ENCODE data around the gene RAB3GAP1.
A peak's percentile ranks its signal among the peaks of the same experiment; 100 is the strongest.
"Not testable (repeated sequence)": the region's sequence is repeated elsewhere in the genome, so short reads cannot be mapped to it uniquely, and the experiment has no call there.

Gene RAB3GAP1

DNA sequence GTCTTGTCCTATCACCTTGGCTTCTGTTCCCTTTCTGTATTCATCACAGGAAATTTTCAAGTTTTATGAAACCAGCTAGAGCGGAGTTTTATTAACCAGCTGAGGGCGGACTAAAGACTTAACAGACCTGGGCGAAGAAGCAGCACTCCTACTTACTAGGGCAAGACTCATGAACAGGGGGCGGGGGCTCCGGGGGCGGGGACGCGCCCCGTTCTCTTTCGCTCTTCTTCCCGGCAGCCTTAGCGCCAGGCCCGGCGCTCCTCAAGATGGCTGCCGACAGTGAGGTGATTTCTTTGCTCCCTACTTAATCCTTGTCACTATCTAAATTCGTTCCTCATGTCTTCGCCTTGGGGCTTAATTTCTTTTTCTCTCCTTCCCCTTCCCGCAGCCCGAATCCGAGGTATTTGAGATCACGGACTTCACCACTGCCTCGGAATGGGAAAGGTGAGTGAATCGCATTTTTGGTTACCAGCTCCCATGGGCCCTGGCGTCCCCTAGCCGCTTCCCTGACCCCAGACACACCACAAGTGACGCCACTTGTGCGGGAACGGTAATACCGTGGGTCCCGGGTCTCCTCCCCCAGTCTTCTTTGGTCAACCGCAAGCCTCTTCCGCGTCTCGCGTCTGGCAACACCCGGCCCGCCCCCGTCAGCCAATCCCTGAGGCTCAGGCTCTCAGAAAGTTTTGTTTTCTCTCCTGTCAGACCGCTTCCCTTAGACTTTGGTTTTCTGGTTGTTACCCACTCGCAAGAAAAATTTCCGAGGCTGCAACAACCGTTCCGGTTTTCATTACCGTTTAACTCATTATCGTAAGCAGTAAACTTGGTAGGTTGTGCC, at the start of gene RAB3GAP1:
RAB3GAP1 (plus strand) TSS at position 251 of the 835 bp plus-strand sequence; CDS start at position 267, 16 bp downstream.
- peak; percentile 91 for DNase-seq (ENCODE audit: low spot score)

DNA sequence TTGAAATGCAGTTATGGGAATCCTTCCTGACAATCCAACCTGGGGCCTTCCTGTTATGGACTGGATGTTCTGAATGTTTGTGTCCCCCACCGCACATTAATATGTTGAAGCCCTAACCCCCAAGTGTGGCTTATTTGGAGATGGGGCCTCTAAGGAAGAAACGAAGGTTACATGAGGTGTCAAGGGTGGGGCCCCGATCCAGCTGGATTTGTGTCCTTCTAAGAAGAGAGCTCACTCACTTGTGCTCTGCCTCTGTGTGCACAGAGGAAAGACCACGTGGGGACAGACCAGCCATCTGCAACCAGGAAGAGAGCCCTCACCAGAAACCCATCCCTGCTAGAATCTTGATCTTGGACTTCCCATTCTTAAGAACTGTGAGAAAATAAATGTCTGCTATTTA, 49.3 kb upstream of the RAB3GAP1 start:
- no peak for DNase-seq (ENCODE audit: low spot score)

- DNase-seq (ENCODE audit: low spot score) = peak; percentile 87
Observed at GRCh38 chr2:135004005-135004746, 47.9 kb upstream of the RAB3GAP1 start.

DNA sequence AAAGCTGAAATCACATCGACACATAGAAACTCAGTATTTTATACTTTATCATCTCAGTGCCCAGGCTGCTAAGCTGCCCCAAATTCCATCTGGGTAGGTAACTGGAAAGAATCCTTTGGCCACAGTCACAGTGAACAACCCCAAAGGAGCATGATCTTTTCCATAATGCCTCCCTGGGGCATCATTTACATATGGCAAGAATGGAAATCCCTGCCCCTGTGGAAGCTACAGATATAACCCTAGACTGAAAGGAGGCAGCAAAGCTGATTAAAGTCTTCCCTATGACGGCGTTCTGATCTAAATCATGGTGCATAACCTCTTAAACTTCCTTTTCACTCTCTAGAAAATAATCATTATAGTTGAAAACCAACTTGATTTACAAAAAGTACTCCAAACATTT, 46.3 kb upstream of the RAB3GAP1 start:
- no peak for DNase-seq (ENCODE audit: low spot score)

GRCh38 chr2:135009339-135009738, 42.8 kb upstream of the RAB3GAP1 start:
- DNase-seq (ENCODE audit: low spot score) = no peak

DNA sequence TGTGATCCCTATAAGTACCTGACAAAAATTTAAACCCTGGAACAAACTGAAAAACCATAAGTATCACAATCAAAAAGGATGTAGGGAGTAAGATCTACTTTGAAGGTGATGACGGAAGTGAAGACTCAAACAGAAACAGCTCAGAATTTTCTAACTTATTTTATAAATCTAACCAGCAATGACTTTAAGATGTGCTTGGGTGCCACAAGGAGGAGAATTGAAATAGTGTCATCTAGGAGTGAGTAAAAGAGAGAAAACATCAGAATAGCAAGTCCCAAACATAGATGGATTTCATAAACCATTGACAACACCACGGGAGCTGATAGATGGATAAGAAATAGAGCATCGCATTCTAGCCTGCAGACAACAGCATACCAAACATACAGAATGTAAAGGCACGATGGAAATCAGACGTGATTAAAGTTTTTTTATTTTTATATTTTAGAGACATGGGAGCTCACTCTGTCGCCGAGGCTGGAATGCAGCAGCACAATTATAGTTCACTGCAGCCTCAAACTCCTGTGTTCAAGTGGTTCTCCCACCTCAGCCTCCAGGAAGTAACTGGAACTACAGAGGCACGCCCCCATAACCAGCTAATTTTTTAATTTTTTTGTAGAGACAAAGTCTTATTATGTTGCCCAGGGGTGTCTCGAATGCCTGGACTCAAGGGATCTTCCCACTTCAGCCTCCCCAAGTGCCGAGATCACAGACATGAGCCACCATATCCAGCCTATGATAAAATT, 41.7 kb upstream of the RAB3GAP1 start:
- DNase-seq (ENCODE audit: low spot score) = no peak

DNA sequence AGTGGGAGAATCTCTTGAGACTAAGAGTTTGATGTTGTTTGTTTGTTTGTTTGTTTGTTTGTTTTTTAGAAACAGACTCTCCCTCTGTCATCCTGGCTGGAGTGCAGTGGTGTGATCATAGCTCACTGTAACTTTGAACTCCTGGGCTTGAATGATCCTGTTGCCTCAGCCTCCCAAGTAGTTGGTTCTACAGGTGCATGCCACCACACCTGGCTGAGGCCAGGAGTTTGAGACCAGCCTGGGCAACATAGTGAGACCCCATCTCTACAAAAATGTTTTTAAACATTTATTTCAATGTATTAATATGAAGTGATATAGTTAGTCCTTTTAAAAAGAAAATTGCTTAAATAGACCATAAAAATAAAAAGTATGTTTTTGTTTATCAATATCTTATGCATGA, 40.5 kb upstream of the RAB3GAP1 start:
- DNase-seq (ENCODE audit: low spot score) = no peak

GRCh38 chr2:135021618-135022017, 30.5 kb upstream of the RAB3GAP1 start:
- DNase-seq (ENCODE audit: low spot score) = no peak

GRCh38 chr2:135022952-135023880, 28.9 kb upstream of the RAB3GAP1 start:
- no peak for DNase-seq (ENCODE audit: low spot score)

GRCh38 chr2:135023886-135024485, 28.1 kb upstream of the RAB3GAP1 start:
- DNase-seq (ENCODE audit: low spot score) = no peak

DNA sequence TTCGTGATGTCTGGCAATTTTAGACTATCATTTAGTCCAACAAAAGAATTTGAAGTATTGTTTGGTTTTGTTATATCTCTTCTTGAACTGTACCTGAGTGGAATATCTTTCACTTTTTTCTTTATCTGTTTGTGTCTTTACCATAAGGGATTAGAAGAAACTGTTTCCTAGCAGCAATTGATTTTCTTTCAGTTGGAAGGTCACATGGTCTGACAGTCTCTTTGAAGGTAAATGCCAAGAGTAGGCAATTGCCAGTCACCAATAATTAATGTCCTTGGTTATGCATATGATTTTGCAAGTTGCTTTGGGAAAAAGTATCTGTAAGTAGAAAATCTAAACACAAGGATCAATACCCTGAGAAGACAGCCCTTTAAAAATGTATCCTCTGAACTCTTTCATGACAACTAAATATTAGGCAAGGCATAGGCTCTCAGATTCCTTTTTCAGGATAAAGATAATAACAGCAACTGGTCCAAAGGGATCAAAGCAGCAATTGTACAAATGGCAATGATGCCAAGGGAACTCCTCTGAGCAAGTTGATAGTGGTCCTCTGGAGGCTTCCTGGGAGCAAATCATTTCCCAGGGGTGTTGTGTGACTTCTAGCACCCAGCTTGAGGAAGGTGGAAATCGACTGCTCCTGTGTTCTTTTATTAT, 22.5 kb upstream of the RAB3GAP1 start:
- no peak for DNase-seq (ENCODE audit: low spot score)

DNA sequence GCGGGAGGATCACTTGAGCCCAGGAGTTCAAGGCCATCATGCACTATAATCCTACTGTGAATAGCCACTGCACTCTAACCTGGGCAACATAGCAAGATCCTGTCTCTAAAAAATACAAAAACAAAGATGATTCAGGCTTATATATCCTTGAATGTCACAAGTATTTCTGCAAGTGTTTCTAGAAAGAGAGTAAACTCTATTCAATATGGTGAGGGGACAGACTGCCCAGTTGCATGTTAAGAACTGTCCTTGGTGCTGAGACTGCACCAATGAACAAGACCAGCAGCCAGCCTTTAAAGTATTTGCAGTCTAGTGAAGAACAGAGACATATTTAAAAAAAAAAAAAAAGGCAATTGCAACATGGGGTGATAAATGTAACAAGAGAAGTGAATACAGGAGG, 21.3 kb upstream of the RAB3GAP1 start:
- DNase-seq (ENCODE audit: low spot score) = peak; percentile 50

- DNase-seq (ENCODE audit: low spot score) = not testable (repeated sequence)
Observed at GRCh38 chr2:135033216-135033615, 18.9 kb upstream of the RAB3GAP1 start.

DNA sequence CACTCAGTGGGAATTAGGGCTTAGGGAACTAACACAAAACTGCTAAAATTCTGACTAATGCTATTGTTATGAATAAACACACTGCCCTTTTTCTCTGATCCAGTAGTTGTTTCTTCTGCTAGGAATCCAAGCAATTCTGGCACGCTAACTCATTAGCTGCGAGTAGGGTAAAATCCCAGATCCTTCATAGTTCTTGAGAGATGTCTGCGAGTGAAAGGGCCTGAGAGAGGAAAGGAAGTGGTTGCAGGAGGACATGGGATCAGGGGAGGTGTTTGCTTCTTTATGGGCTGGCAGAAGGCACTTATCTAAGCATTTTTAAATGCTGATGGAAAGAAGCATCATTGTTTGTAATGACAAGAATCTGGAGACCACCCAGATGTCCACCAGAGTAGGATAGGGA, 14.3 kb upstream of the RAB3GAP1 start:
- DNase-seq (ENCODE audit: low spot score) = no peak

- no peak for DNase-seq (ENCODE audit: low spot score)
Observed at GRCh38 chr2:135043345-135043744, 8.7 kb upstream of the RAB3GAP1 start.

DNA sequence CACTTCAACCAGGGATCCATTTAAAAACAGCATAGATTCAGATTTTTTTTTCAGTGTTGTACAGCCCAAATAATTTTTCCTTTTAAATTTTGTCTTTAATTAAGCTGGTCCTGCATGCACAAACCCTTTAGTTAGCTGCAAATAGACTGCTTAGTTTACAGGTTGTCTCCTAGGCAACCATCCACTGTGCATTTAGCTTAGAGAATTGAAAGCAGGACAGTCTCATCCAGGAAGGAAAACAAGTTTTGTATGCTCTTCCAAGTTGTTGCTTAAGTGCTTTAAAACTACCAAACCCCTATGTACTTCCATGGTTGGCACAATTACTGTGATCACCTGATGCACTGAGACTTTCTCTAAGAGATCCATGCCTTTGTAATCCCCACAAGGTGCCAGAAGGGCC, 4.8 kb upstream of the RAB3GAP1 start, which contains the start of gene MAP3K19:
MAP3K19 (minus strand) TSS at position 148 of the 400 bp plus-strand sequence. CDS start 22,800 bp downstream, outside the sequence.
- no peak for DNase-seq (ENCODE audit: low spot score)

GRCh38 chr2:135048122-135048521, 4.0 kb upstream of the RAB3GAP1 start:
- no peak for DNase-seq (ENCODE audit: low spot score)

DNA sequence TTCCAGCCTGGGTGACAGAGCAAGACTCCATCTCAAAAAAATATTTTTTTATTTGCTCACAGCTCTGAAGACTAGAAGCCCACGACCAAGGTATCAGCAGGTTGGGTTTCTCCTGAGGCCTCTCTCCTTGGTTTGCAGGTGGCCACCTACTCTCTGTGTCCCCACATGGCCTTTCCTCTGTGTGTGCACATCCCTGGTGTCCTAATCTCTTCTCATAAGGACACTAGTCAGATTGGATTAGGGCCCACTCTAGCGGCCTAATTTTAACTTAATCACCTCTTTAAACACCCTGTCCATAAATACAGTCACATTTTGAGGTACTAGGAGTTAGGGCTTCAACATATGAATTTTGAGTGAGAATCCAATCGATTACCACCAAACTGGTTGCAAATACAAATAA, 2.0 kb upstream of the RAB3GAP1 start:
- DNase-seq (ENCODE audit: low spot score) = no peak

DNA sequence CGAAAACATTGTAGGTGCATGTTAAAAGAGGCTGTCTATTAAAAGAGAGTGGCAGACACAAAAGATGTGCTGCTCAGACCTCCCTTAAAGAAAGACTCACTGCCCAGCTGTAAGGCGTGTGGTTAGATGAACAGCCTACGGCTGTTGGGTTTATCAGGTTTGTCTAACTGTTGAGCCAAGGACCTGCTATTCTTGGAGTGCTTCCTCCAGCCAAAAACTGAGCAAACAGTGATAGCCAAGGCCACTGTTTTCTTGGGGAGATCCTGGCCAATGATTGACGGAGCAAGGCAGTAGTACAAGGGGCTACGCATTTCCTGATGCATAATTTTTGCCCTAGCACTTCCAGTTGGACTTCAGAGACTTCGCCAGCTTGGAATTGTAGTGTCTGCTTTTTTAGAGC, 1.4 kb upstream of the RAB3GAP1 start:
- no peak for DNase-seq (ENCODE audit: low spot score)

DNA sequence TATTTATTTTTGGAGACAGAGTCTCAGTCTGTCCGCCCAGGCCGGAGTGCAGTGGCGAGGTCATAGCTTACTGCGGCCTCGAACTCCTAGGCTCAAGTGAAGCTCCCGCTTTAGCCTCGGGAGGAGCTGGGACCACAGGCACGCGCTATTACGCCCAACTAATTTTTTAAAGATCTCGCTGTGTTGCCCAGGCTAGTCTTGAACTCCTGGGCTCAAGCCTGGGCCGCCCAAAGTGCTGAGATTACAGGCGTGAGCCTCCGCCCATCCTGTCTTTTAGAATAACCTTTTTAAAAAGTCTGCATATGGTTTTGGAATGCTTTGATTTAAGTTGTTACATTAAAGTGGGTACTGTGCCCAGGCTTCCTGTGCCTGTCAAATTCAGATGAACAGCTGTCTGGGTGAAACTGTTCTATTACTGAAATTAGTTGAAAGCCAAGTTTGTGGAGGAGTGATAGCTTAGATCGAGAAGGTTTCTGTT, 944 bp downstream of the RAB3GAP1 start:
- DNase-seq (ENCODE audit: low spot score) = no peak
